Measurements from ENCODE around the gene DOK6.

- TF ChIP-seq POLR2AphosphoS5 (IDR thresholded peaks at IDR 0.05; ENCODE audit: borderline replicate concordance, low read depth, low read length): no peak
- TF ChIP-seq EZH2 (IDR thresholded peaks at IDR 0.05): no peak
Observed at GRCh38 chr18:69564602-69565001, 163.9 kb downstream of the DOK6 start.
